ENCODE measurements around the gene SERPINI1.

GRCh38 chr3:167694121-167694520, 41.4 kb upstream of the SERPINI1 start:
- no peak for TF ChIP-seq SUZ12 (IDR thresholded peaks at IDR 0.05; ENCODE audit: extremely low read depth, insufficient read depth, insufficient read length)
- TF ChIP-seq YY1 (IDR thresholded peaks at IDR 0.05; ENCODE audit: insufficient read depth, insufficient read length) = no peak
